ENCODE measurements around the gene SPTBN4. TPM values are rescaled to one million over a fixed set of nuclear protein-coding genes. Genes with fewer than 3 reads are reported as not detected.

The SPTBN4 gene
- total RNA-seq, 2 donors from 2014 or later: 1.8 to 6.3 TPM

DNA sequence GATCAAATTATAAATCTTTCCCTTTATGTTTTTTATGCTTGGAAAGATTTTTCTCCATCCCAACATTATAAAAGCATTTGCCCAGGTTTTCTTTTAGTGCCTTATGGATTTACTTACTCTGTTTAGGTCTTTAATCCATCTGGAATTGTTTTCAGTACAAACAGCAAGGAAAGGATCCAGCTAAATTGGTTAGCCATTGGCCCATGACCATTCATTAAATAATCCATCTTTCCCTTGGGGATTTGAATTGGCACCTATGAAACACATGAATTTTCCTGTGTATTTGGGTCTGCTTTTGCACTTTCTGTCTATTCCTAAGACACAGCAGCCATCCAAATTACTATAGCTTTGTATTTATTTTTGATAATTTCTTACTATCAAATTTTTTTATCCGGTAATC, 81.0 kb downstream of the SPTBN4 start:
- no peak for ATAC-seq
- H3K4me1 ChIP-seq: peaks cover 4% of the 10 kb centered on the region
- no peaks in the 10 kb centered on the region for H3K36me3 ChIP-seq (replicated peaks in 1 of 2; ENCODE audit: insufficient read depth in 1 of 2, low read depth in 2 of 2)
- no peak for TF ChIP-seq POLR2A (IDR thresholded peaks at IDR 0.05)
- TF ChIP-seq, protein P1, sequence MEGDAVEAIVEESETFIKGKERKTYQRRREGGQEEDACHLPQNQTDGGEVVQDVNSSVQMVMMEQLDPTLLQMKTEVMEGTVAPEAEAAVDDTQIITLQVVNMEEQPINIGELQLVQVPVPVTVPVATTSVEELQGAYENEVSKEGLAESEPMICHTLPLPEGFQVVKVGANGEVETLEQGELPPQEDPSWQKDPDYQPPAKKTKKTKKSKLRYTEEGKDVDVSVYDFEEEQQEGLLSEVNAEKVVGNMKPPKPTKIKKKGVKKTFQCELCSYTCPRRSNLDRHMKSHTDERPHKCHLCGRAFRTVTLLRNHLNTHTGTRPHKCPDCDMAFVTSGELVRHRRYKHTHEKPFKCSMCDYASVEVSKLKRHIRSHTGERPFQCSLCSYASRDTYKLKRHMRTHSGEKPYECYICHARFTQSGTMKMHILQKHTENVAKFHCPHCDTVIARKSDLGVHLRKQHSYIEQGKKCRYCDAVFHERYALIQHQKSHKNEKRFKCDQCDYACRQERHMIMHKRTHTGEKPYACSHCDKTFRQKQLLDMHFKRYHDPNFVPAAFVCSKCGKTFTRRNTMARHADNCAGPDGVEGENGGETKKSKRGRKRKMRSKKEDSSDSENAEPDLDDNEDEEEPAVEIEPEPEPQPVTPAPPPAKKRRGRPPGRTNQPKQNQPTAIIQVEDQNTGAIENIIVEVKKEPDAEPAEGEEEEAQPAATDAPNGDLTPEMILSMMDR (IDR thresholded peaks at IDR 0.05): no peak
- H3K27me3 ChIP-seq: peaks cover 0 to 4% of the 10 kb centered on the region in 2 donors
- DNase-seq: no peak
- no peak overlapping the region for H3K27ac ChIP-seq
- H3K4me3 ChIP-seq: no peak overlapping the region
- 47 to 50% methylated on average over 1 of the region's 1 CpG for WGBS, 2 donors
- intact Hi-C loops (cut with DNase I): no loop called here
- H3K9me3 ChIP-seq: no peaks in the 10 kb centered on the region

DNA sequence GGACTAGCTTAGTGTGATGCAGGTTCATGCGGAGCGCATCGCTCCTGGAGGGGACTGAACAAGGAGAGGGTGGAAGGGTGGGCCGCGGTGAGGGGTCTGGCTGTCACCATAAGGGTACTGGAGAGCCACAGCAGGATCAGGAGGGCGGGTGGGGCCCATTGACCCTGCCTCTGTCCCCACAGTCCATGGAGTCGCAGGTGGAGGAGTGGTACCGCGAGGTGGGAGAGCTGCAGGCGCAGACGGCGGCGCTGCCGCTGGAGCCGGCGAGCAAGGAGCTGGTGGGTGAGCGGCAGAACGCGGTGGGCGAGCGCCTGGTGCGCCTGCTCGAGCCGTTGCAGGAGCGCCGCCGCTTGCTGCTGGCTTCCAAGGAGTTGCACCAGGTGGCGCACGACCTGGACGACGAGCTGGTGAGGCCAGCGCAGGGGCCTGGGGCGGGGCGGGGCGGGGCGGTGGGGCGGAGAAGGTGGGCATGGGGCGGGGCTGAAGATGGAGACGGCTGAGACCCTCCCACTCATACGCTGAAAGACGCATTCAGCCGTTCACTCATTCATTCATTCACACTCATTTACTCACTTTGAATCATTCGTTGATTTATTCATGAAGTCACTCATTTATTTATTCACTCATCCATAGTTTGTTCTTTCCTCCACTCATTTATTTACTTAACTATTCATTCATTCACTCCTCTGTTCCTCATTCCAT, 82.4 kb downstream of the SPTBN4 start:
- TF ChIP-seq POLR2A (IDR thresholded peaks at IDR 0.05): no peak
- TF ChIP-seq, protein P1 (IDR thresholded peaks at IDR 0.05): peak; percentile 32 to 54 (median 43)
- no peak overlapping the region for H3K27ac ChIP-seq
- H3K27me3 ChIP-seq: peaks cover 0 to 8% of the 10 kb centered on the region in 2 donors
- DNase-seq (peak; percentile 60 to 79 (median 63)), ATAC-seq (peak; percentile 74)
- WGBS, 2 donors: 4 to 12% methylated on average over 22 to 38 of the region's 43 CpGs
- no peak overlapping the region for H3K4me3 ChIP-seq
- H3K36me3 ChIP-seq (replicated peaks in 1 of 2; ENCODE audit: insufficient read depth in 1 of 2, low read depth in 2 of 2): no peaks in the 10 kb centered on the region
- peaks cover 6% of the 10 kb centered on the region for H3K4me1 ChIP-seq
- intact Hi-C loops (cut with DNase I): no loop called here
- no peaks in the 10 kb centered on the region for H3K9me3 ChIP-seq

DNA sequence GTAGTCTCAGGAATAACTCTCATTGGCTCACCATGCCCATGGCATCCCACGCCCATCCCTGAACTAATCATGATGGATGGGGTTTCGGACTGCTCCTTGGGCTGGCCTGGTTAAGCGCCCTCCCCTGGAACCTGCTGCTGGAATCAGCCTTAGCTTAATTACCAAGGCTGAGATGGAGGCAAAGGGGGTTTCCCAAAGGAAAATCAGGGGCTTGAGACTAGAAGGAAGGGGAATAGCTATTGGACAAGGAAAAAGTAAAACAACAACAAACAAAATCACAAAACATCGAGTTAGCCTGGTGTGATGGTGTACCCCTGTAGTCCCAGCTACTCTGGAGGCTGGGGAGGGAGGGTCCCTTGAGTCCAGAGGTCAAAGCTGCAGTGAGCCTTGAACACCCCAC, 84.2 kb downstream of the SPTBN4 start:
- ATAC-seq (no peak), DNase-seq (no peak)
- TF ChIP-seq, protein P1 (IDR thresholded peaks at IDR 0.05): no peak
- TF ChIP-seq POLR2A (IDR thresholded peaks at IDR 0.05): no peak
- no peak overlapping the region for H3K4me3 ChIP-seq
- H3K27me3 ChIP-seq: peaks cover 0 to 8% of the 10 kb centered on the region in 2 donors
- intact Hi-C loops (cut with DNase I): no loop called here
- no peaks in the 10 kb centered on the region for H3K9me3 ChIP-seq
- no peak overlapping the region for H3K27ac ChIP-seq
- H3K36me3 ChIP-seq (replicated peaks in 1 of 2; ENCODE audit: insufficient read depth in 1 of 2, low read depth in 2 of 2): no peaks in the 10 kb centered on the region
- H3K4me1 ChIP-seq: peaks cover 7% of the 10 kb centered on the region
- WGBS, 2 donors: 82 to 91% methylated on average over 4 of the region's 4 CpGs

DNA sequence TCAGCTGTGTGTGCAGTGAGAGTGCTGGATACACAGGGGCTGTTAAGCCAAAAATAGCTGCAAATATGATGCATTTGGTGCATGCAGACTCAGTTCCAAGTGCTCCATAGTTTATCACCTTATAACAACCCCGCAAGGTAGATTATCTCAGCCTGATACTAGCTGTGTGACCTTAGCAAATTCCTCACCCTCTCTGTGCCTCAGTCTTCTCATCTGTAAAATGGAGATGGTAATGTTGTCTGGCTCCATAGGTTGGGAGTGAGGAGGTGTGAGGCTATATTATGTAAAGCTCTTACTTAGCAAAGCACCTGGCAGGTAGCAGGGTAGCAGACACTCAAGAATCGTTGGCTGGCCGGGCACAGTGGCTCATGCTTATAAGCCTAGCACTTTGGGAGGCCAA, 86.0 kb downstream of the SPTBN4 start:
- TF ChIP-seq POLR2A (IDR thresholded peaks at IDR 0.05): no peak
- TF ChIP-seq, protein P1 (IDR thresholded peaks at IDR 0.05): no peak
- Histone ChIP-seq H3K27ac (no peak overlapping the region), H3K36me3 (replicated peaks in 1 of 2; ENCODE audit: insufficient read depth in 1 of 2, low read depth in 2 of 2) (no peaks in the 10 kb centered on the region), H3K4me1 (peaks cover 7% of the 10 kb centered on the region), H3K27me3 (peaks cover 0 to 8% of the 10 kb centered on the region in 2 donors), H3K4me3 (no peak overlapping the region), H3K9me3 (no peaks in the 10 kb centered on the region)
- DNase-seq (no peak), ATAC-seq (no peak)
- intact Hi-C loops (cut with DNase I): no loop called here
- WGBS, 2 donors: 71 to 79% methylated on average over 1 to 3 of the region's 3 CpGs

Measured in body of pancreas (tissue), 4 donors.